ENCODE measurements around the gene TMEM63A.

TMEM63A gene

DNA sequence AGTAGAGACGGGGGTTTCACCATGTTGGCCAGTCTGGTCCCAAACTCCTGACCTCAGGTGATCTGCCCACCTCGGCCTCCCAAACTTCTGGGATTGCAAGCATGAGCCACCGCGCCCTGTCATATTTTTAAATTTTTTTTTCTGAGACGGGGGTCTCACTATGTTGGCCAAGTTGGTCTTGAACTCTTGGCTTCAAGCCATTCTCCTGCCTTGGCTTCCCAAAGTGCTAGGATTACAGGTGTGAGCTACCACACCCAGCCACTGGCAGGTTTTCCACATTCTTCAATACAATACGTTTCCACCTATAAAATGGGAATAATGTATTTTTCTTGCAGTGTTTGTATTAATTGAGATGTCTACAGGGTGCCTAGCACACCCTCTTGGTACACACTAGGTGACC is 10.1 kb upstream of the TMEM63A start:
- TF ChIP-seq FOXK2 (IDR thresholded peaks at IDR 0.05) (no peak), SP1 (IDR thresholded peaks at IDR 0.05) (no peak), ARNT (IDR thresholded peaks at IDR 0.05) (no peak), HDGF (IDR thresholded peaks at IDR 0.05; ENCODE audit: borderline replicate concordance) (no peak), BHLHE40 (IDR thresholded peaks at IDR 0.05; ENCODE audit: borderline replicate concordance) (no peak), LEF1 (IDR thresholded peaks at IDR 0.05; ENCODE audit: borderline replicate concordance) (no peak), ELF4 (IDR thresholded peaks at IDR 0.05) (no peak), NFRKB (IDR thresholded peaks at IDR 0.05) (no peak), L3MBTL2 (conservative IDR thresholded peaks at IDR 0.05) (no peak), CTBP1 (IDR thresholded peaks at IDR 0.05; ENCODE audit: borderline replicate concordance) (no peak), ZNF384 (IDR thresholded peaks at IDR 0.05) (no peak), SUZ12 (IDR thresholded peaks at IDR 0.05) (no peak), TARDBP (IDR thresholded peaks at IDR 0.05) (no peak), FOXM1 (IDR thresholded peaks at IDR 0.05; ENCODE audit: borderline replicate concordance) (no peak), FOXA1 (IDR thresholded peaks at IDR 0.05) (no peak)
- TF ChIP-seq, protein P1, sequence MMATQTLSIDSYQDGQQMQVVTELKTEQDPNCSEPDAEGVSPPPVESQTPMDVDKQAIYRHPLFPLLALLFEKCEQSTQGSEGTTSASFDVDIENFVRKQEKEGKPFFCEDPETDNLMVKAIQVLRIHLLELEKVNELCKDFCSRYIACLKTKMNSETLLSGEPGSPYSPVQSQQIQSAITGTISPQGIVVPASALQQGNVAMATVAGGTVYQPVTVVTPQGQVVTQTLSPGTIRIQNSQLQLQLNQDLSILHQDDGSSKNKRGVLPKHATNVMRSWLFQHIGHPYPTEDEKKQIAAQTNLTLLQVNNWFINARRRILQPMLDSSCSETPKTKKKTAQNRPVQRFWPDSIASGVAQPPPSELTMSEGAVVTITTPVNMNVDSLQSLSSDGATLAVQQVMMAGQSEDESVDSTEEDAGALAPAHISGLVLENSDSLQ (IDR thresholded peaks at IDR 0.05), result no peak
- CTCF ChIA-PET, result no interaction called here

GRCh38 chr1:225891229-225891972 is 9.2 kb upstream of the TMEM63A start:
- no peak for DNase-seq (ENCODE audit: extremely low spot score)
- ChIA-PET CTCF (interaction anchor here (0.6 kb wide), 1 partner anchor 735 kb away, joined by 3 read pairs; no protein-coding TSS in a partner anchor), POLR2A (interaction anchor here (1.3 to 2.5 kb wide), 2 partner anchors 9 to 24 kb away, joined by 3 to 18 read pairs; partner anchors contain the start of gene TMEM63A)
- TF ChIP-seq HDGF (IDR thresholded peaks at IDR 0.05; ENCODE audit: borderline replicate concordance), result 0 out of 2 replicates have a peak, but pooled peaks have one; percentile 28
- no peak for TF ChIP-seq ELF4 (IDR thresholded peaks at IDR 0.05)

More for the DNA sequence above, 10.1 kb upstream of the TMEM63A start:
- DNase-seq (ENCODE audit: extremely low spot score), result no peak
- POLR2A ChIA-PET, result interaction anchor here (2.5 kb wide), 1 partner anchor 10 kb away, joined by 18 read pairs; the partner anchor contains the start of gene TMEM63A

GRCh38 chr1:225890346-225891228 is 8.4 kb upstream of the TMEM63A start:
- TF ChIP-seq LEF1 (IDR thresholded peaks at IDR 0.05; ENCODE audit: borderline replicate concordance) (no peak), L3MBTL2 (conservative IDR thresholded peaks at IDR 0.05) (no peak)
- ChIA-PET POLR2A (interaction anchor here (1.1 to 2.5 kb wide), 4 partner anchors 8 to 128 kb away, joined by 3 to 18 read pairs (median 4); partner anchors contain the start of genes PYCR2 and TMEM63A), CTCF (interaction anchor here (0.6 kb wide), 1 partner anchor 736 kb away, joined by 3 read pairs; no protein-coding TSS in a partner anchor)
- no peak for DNase-seq (ENCODE audit: extremely low spot score)

DNA sequence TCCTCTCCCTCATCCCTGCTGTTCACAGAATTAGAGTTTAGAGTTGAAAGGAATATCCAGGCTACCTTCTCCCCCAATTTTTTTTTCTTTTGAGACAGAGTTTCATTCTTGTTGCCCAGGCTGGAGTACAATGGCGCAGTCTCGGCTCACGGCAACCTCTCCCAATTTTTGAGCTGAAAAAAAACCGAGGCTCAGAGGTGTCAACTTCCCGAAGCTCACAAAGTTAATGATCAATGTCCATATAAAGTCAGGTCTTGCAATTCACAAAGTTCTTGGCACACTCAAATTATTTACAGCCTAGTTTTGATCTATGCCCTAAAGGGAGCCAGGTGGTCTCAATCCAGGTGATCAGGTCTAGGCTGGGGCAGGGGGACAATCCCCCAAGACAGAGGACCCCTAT is 7.6 kb upstream of the TMEM63A start:
- ChIA-PET POLR2A (interaction anchor here (0.5 to 2.5 kb wide), 6 partner anchors 7 to 127 kb away, joined by 3 to 18 read pairs (median 4); partner anchors contain the start of genes PYCR2, SRP9 and TMEM63A), CTCF (interaction anchor here (0.6 to 1.0 kb wide), 3 partner anchors 11 to 415 kb away, joined by 3 read pairs; no protein-coding TSS in a partner anchor)
- DNase-seq (ENCODE audit: extremely low spot score), result no peak
- TF ChIP-seq SUZ12 (IDR thresholded peaks at IDR 0.05), result no peak
- TF ChIP-seq FOXA1 (IDR thresholded peaks at IDR 0.05), result no peak
- no peak for TF ChIP-seq ELF4 (IDR thresholded peaks at IDR 0.05)
- no peak for TF ChIP-seq CTBP1 (IDR thresholded peaks at IDR 0.05; ENCODE audit: borderline replicate concordance)
- no peak for TF ChIP-seq FOXM1 (IDR thresholded peaks at IDR 0.05; ENCODE audit: borderline replicate concordance)
- TF ChIP-seq ARNT (IDR thresholded peaks at IDR 0.05), result no peak
- TF ChIP-seq L3MBTL2 (conservative IDR thresholded peaks at IDR 0.05), result no peak
- no peak for TF ChIP-seq FOXK2 (IDR thresholded peaks at IDR 0.05)
- TF ChIP-seq NFRKB (IDR thresholded peaks at IDR 0.05), result no peak
- no peak for TF ChIP-seq TARDBP (IDR thresholded peaks at IDR 0.05)
- TF ChIP-seq BHLHE40 (IDR thresholded peaks at IDR 0.05; ENCODE audit: borderline replicate concordance), result no peak
- TF ChIP-seq ZNF384 (IDR thresholded peaks at IDR 0.05), result no peak
- no peak for TF ChIP-seq HDGF (IDR thresholded peaks at IDR 0.05; ENCODE audit: borderline replicate concordance)
- no peak for TF ChIP-seq SP1 (IDR thresholded peaks at IDR 0.05)
- TF ChIP-seq, protein P1 (IDR thresholded peaks at IDR 0.05), result no peak
- TF ChIP-seq LEF1 (IDR thresholded peaks at IDR 0.05; ENCODE audit: borderline replicate concordance), result no peak

GRCh38 chr1:225888898-225889601 is 6.9 kb upstream of the TMEM63A start, which contains the start of gene LEFTY1:
Gene LEFTY1, minus strand, starts transcription at chr1:225889146. Its CDS starts 80 bp downstream, at chr1:225889066.
- DNase-seq (ENCODE audit: extremely low spot score), result no peak
- TF ChIP-seq TARDBP (IDR thresholded peaks at IDR 0.05), result no peak
- no peak for TF ChIP-seq CTBP1 (IDR thresholded peaks at IDR 0.05; ENCODE audit: borderline replicate concordance)
- POLR2A ChIA-PET, result interaction anchor here (0.5 to 1.3 kb wide), 5 partner anchors 8 to 126 kb away, joined by 3 to 5 read pairs (median 3); partner anchors contain the start of genes PYCR2 and SRP9
- CTCF ChIA-PET, result interaction anchor here (0.6 to 1.0 kb wide), 3 partner anchors 11 to 414 kb away, joined by 3 read pairs; no protein-coding TSS in a partner anchor

Measured in HEK293T (cell line).